Right lobe of liver (tissue), 6 donors: Measurements from ENCODE around the gene TPBGL. TPM values are rescaled to one million over a fixed set of nuclear protein-coding genes. Genes with fewer than 3 reads are reported as not detected.

ENCODE experiments used
- ATAC-seq, 4 donors: fragments of 200-7000 bp; cut with Tn5 transposase; one replicate each; pipeline ENCODE4 v1.9.1; 2020; ENCODE audit warnings: mild to moderate bottlenecking in 4 of 4, moderate library complexity in 4 of 4
- DNase-seq, 3 donors: peaks; one replicate each; pipeline ENCODE4 v3.0.0-alpha.2; 2020
- H3K27ac ChIP-seq, 3 donors: fragments of 200-600 bp; one replicate each; pipeline ENCODE4 v1.8.0; 2022
- H3K27me3 ChIP-seq, 2 donors: fragments of 200-600 bp; one replicate each; pipeline ENCODE4 v1.8.0; 2022
- H3K36me3 ChIP-seq, 4 donors: fragments of 200-600 bp; sonication (generic) in 1 of 4; one replicate each; pipeline versions ENCODE4 v1.5.1 to v1.8.0; 2017 to 2022; ENCODE audit warnings: control low read depth in 1 of 4
- H3K4me1 ChIP-seq, 4 donors: fragments of 200-600 bp; sonication (generic) in 1 of 4; one replicate each; pipeline versions ENCODE4 v1.5.1 to v1.8.0; 2017 to 2022; ENCODE audit warnings: control low read depth in 1 of 4
- H3K4me3 ChIP-seq, 3 donors: fragments of 200-600 bp; one replicate each; pipeline ENCODE4 v1.8.0; 2022
- H3K9me3 ChIP-seq, 4 donors: fragments of 200-600 bp; sonication (generic) in 1 of 4; one replicate each; pipeline versions ENCODE4 v1.5.1 to v1.8.0; 2017 to 2022; ENCODE audit warnings: control low read depth in 1 of 4
- CTCF ChIP-seq, 4 donors: fragments of 200-600 bp in 3 of 4; fragments of 450-650 bp in 1 of 4; IDR thresholded peaks; one replicate each; pipeline versions ENCODE4 v1.5.1 to v1.8.0; 2016 to 2022; ENCODE audit warnings: antibody characterized with exemption in 4 of 4, mild to moderate bottlenecking in 2 of 4
- POLR2A ChIP-seq: fragments of 450-650 bp; IDR thresholded peaks from one replicate; pipeline ENCODE4 v1.6.1; 2017; ENCODE audit warnings: antibody characterized with exemption, mild to moderate bottlenecking
- WGBS: methylation state at CpG from one replicate; pipeline ENCODE4 v1.1.6; 2018; ENCODE audit warnings: low coverage, low lambda C conversion rate; ENCODE audit not compliant: insufficient coverage; ENCODE audit errors: missing lambda C conversion rate; 5-methylcytosine and 5-hydroxymethylcytosine counted together
- intact Hi-C, 2 donors: fragments of 100-400 bp; cut with DNase I; formaldehyde crosslinking; loops; one replicate each; pipeline versions ENCODE4 v1.11.2 to v1.14.1; 2022
- total RNA-seq, 6 experiments: library from RNA; depleted of rRNA in 2 of 6; stranded (reverse); fragments of >200 nt in 2 of 6; fragmentation: NEBNext Ultra II Directional in 3 of 6; extraction: Animal tissue kit (Norgen Biotek cat#: 25700) in 3 of 6; gene quantifications; one replicate each; pipeline versions ENCODE4 v1.1.0 to v1.2.4, GENCODE V29; 2016 to 2023
- donor health status: DM: no; HTN: yes; CAD: no.
- donor health status: DM: no; HTN: no; CAD: no.
- donor health status: DM: no; HTN: no; CAD: no.
- donor health status: DM: no; HTN: yes; CAD: no.
- donor health status: DM: no; HTN: yes; CAD: no.

TPBGL gene
- total RNA-seq, 6 experiments from 2014 or later: not detected

DNA sequence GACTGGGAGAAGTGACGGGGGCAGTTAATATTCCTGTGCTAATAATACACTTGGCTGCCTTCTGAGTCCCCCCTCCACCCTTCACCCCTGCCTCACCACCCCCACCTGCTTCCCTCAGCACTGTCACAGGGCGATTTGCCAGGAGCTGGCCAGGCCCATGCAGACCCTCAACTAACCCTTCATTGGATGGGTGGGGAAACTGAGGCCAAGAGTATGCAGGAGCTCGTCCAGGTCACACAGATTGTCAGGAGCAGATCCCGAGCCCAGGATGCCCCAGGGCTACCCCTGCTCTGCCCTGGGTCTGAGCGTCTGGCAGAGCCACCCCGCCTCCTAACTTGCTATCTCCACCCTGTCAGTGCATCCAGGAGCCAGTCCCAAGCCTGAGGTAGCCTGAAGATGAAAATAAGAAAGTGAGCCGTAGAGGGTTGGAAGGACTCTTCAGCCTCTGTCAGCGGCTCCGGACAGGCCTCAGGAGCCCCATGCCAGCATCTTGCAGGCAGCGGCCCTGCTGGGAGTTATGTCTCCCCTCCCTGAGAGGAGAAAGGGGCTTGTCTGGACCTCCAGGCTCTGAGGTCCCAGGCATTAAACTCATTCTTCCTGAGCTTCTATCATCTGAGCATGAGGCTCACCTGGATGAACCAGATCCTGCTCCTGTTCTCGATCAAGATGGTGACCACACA is 6.2 kb downstream of the TPBGL start:
- no peak overlapping the region for H3K4me3 ChIP-seq
- ATAC-seq: no peak
- H3K27ac ChIP-seq: no peak overlapping the region
- TF ChIP-seq POLR2A: no peak
- TF ChIP-seq CTCF (IDR thresholded peaks at IDR 0.05): no peak
- no peaks in the 10 kb centered on the region for H3K36me3 ChIP-seq
- no peaks in the 10 kb centered on the region for H3K9me3 ChIP-seq
- intact Hi-C loops: loop anchor here (5.0 to 10.0 kb wide), 3 partner anchors 35 to 222 kb away; no protein-coding TSS in a partner anchor
- H3K27me3 ChIP-seq: no peaks in the 10 kb centered on the region
- H3K4me1 ChIP-seq: peaks cover 0 to 3% (median 0%) of the 10 kb centered on the region in 4 donors
- DNase-seq: peak; percentile 9 to 33 (median 33)
- WGBS: 57% methylated on average over 4 of the region's 11 CpGs

DNA sequence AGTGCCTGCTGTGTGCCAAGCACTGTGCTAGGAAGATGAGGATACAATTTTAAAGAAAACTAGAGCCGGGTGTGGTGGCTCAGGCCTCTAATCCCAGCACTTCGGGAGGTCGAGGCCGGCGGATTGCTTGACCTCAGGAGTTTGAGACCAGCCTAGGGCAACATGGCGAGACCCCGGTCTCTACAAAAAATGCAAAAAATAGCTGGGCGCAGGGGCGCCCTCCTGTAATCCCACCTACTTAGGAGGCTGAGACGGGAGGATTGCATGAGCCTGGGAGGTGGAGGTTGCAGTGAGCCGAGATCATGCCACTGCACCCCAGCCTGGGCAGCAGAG is 8.3 kb downstream of the TPBGL start:
- ATAC-seq (no peak), DNase-seq (no peak)
- TF ChIP-seq POLR2A: no peak
- TF ChIP-seq CTCF (IDR thresholded peaks at IDR 0.05): peak in 1 of 4 donors; percentile 10
- 30% methylated on average over 11 of the region's 11 CpGs for WGBS
- intact Hi-C loops: loop anchor here (5.0 to 10.0 kb wide), 3 partner anchors 37 to 224 kb away; no protein-coding TSS in a partner anchor
- Histone ChIP-seq H3K4me1 (peaks cover 0 to 3% (median 0%) of the 10 kb centered on the region in 4 donors), H3K9me3 (no peaks in the 10 kb centered on the region), H3K36me3 (no peaks in the 10 kb centered on the region), H3K27me3 (no peaks in the 10 kb centered on the region), H3K27ac (no peak overlapping the region), H3K4me3 (no peak overlapping the region)

DNA sequence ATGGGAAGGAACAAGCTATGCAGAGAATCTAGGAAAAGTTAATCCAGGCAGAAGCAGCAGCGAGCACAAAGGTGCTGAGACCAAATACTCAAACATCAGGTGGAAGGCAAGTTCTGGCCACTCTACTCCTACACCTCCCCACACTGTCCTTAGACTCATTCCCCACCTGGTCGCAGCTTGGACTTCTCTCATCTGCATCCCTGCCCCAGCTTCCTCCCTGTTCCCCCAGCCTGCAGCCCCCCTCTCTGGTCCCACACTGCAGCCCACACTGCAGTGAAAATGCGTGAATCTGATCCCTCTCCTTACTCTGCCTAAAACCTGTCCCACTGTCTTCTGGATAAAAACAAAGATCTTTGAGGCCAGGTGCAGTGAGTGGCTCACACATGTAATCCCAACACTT is 9.1 kb downstream of the TPBGL start:
- peak in 2 of 3 donors; percentile 2 to 25 for DNase-seq
- H3K4me1 ChIP-seq: peaks cover 0 to 3% (median 0%) of the 10 kb centered on the region in 4 donors
- no peak for ATAC-seq
- WGBS: 38% methylated on average over 3 of the region's 3 CpGs
- TF ChIP-seq CTCF (IDR thresholded peaks at IDR 0.05): no peak
- TF ChIP-seq POLR2A: no peak
- H3K4me3 ChIP-seq: no peak overlapping the region
- no peaks in the 10 kb centered on the region for H3K27me3 ChIP-seq
- no peak overlapping the region for H3K27ac ChIP-seq
- no peaks in the 10 kb centered on the region for H3K9me3 ChIP-seq
- intact Hi-C loops: loop anchor here (5.0 to 10.0 kb wide), 3 partner anchors 37 to 225 kb away; no protein-coding TSS in a partner anchor
- H3K36me3 ChIP-seq: no peaks in the 10 kb centered on the region

GRCh38 chr11:75254326-75254725 is 13.8 kb downstream of the TPBGL start:
- no peaks in the 10 kb centered on the region for H3K9me3 ChIP-seq
- no peak overlapping the region for H3K4me3 ChIP-seq
- TF ChIP-seq POLR2A (no peak), CTCF (IDR thresholded peaks at IDR 0.05) (no peak)
- DNase-seq (no peak), ATAC-seq (no peak)
- H3K27me3 ChIP-seq: no peaks in the 10 kb centered on the region
- H3K27ac ChIP-seq: no peak overlapping the region
- H3K36me3 ChIP-seq: no peaks in the 10 kb centered on the region
- intact Hi-C loops: no loop called here
- H3K4me1 ChIP-seq: no peaks in the 10 kb centered on the region
